WTC11 (cell line): ENCODE data around the gene CDKL5.

Source experiments
- ESRRA ChIP-seq: sonication (generic); formaldehyde crosslinking; IDR thresholded peaks from 2 replicates; pipeline ENCODE4 v1.8.1; 2022; ENCODE audit warnings: mild to moderate bottlenecking, missing genetic modification reagents, borderline replicate concordance
- TEAD4 ChIP-seq: sonication (generic); formaldehyde crosslinking; IDR thresholded peaks from 2 replicates; pipeline ENCODE4 v1.8.0; 2022; ENCODE audit warnings: mild to moderate bottlenecking, missing genetic modification reagents
- TF ChIP-seq, protein P1 (sequence below): sonication (generic); formaldehyde crosslinking; IDR thresholded peaks from 2 replicates; pipeline ENCODE4 v1.8.1; 2022; ENCODE audit warnings: low read depth, mild to moderate bottlenecking, moderate library complexity, missing genetic modification reagents, borderline replicate concordance
- TF ChIP-seq, protein P2 (sequence below): fragments of 250-450 bp; sonication (Bioruptor Pico); IDR thresholded peaks from 2 replicates; pipeline ENCODE4 v2.1.2; 2022; ENCODE audit warnings: mild to moderate bottlenecking, moderate library complexity
- TF ChIP-seq, protein P3 (sequence below): fragments of 200-600 bp; IDR thresholded peaks from 2 replicates; pipeline ENCODE4 v1.8.0; 2022; ENCODE audit warnings: antibody characterized with exemption
- TF ChIP-seq, protein P4 (sequence below): sonication (generic); formaldehyde crosslinking; IDR thresholded peaks from 2 replicates; pipeline ENCODE4 v1.8.0; 2023; ENCODE audit warnings: missing genetic modification reagents, mild to moderate bottlenecking, borderline replicate concordance
- TF ChIP-seq, protein P5 (sequence below): sonication (generic); formaldehyde crosslinking; IDR thresholded peaks from 2 replicates; pipeline ENCODE4 v1.8.1; 2023; ENCODE audit warnings: mild to moderate bottlenecking, missing genetic modification reagents

DNA sequence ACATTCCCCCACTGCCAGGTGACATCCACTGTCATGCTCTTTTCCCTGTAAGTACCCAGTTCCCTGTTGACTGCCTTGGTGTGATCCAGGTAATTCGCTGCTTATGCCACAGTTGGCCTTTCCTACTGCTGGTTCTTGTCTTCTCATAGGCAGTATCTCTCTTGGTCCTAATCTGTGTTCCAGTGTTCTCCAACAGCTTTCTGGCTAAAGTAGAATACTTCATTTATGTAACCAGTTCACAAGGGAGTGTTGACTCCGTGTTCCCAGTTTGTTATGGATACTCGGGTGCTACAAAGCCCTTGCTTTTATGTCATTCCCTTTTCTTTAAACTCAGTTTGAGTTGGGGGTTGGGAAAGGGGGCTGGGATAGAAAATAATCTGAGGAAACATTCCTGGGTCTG lies 148.1 kb downstream of the CDKL5 start:
- TF ChIP-seq, protein P1, sequence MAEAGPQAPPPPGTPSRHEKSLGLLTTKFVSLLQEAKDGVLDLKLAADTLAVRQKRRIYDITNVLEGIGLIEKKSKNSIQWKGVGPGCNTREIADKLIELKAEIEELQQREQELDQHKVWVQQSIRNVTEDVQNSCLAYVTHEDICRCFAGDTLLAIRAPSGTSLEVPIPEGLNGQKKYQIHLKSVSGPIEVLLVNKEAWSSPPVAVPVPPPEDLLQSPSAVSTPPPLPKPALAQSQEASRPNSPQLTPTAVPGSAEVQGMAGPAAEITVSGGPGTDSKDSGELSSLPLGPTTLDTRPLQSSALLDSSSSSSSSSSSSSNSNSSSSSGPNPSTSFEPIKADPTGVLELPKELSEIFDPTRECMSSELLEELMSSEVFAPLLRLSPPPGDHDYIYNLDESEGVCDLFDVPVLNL (CRISPR knock-in tag): no peak
- TF ChIP-seq, protein P2, sequence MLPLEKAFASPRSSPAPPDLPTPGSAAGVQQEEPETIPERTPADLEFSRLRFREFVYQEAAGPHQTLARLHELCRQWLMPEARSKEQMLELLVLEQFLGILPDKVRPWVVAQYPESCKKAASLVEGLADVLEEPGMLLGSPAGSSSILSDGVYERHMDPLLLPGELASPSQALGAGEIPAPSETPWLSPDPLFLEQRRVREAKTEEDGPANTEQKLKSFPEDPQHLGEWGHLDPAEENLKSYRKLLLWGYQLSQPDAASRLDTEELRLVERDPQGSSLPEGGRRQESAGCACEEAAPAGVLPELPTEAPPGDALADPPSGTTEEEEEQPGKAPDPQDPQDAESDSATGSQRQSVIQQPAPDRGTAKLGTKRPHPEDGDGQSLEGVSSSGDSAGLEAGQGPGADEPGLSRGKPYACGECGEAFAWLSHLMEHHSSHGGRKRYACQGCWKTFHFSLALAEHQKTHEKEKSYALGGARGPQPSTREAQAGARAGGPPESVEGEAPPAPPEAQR (CRISPR knock-in tag): no peak
- TF ChIP-seq, protein P3, sequence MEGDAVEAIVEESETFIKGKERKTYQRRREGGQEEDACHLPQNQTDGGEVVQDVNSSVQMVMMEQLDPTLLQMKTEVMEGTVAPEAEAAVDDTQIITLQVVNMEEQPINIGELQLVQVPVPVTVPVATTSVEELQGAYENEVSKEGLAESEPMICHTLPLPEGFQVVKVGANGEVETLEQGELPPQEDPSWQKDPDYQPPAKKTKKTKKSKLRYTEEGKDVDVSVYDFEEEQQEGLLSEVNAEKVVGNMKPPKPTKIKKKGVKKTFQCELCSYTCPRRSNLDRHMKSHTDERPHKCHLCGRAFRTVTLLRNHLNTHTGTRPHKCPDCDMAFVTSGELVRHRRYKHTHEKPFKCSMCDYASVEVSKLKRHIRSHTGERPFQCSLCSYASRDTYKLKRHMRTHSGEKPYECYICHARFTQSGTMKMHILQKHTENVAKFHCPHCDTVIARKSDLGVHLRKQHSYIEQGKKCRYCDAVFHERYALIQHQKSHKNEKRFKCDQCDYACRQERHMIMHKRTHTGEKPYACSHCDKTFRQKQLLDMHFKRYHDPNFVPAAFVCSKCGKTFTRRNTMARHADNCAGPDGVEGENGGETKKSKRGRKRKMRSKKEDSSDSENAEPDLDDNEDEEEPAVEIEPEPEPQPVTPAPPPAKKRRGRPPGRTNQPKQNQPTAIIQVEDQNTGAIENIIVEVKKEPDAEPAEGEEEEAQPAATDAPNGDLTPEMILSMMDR: no peak
- TF ChIP-seq ESRRA (CRISPR knock-in tag): no peak
- no peak for TF ChIP-seq TEAD4 (CRISPR knock-in tag)
- TF ChIP-seq, protein P4, sequence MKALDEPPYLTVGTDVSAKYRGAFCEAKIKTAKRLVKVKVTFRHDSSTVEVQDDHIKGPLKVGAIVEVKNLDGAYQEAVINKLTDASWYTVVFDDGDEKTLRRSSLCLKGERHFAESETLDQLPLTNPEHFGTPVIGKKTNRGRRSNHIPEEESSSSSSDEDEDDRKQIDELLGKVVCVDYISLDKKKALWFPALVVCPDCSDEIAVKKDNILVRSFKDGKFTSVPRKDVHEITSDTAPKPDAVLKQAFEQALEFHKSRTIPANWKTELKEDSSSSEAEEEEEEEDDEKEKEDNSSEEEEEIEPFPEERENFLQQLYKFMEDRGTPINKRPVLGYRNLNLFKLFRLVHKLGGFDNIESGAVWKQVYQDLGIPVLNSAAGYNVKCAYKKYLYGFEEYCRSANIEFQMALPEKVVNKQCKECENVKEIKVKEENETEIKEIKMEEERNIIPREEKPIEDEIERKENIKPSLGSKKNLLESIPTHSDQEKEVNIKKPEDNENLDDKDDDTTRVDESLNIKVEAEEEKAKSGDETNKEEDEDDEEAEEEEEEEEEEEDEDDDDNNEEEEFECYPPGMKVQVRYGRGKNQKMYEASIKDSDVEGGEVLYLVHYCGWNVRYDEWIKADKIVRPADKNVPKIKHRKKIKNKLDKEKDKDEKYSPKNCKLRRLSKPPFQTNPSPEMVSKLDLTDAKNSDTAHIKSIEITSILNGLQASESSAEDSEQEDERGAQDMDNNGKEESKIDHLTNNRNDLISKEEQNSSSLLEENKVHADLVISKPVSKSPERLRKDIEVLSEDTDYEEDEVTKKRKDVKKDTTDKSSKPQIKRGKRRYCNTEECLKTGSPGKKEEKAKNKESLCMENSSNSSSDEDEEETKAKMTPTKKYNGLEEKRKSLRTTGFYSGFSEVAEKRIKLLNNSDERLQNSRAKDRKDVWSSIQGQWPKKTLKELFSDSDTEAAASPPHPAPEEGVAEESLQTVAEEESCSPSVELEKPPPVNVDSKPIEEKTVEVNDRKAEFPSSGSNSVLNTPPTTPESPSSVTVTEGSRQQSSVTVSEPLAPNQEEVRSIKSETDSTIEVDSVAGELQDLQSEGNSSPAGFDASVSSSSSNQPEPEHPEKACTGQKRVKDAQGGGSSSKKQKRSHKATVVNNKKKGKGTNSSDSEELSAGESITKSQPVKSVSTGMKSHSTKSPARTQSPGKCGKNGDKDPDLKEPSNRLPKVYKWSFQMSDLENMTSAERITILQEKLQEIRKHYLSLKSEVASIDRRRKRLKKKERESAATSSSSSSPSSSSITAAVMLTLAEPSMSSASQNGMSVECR (CRISPR knock-in tag): no peak
- TF ChIP-seq, protein P5, sequence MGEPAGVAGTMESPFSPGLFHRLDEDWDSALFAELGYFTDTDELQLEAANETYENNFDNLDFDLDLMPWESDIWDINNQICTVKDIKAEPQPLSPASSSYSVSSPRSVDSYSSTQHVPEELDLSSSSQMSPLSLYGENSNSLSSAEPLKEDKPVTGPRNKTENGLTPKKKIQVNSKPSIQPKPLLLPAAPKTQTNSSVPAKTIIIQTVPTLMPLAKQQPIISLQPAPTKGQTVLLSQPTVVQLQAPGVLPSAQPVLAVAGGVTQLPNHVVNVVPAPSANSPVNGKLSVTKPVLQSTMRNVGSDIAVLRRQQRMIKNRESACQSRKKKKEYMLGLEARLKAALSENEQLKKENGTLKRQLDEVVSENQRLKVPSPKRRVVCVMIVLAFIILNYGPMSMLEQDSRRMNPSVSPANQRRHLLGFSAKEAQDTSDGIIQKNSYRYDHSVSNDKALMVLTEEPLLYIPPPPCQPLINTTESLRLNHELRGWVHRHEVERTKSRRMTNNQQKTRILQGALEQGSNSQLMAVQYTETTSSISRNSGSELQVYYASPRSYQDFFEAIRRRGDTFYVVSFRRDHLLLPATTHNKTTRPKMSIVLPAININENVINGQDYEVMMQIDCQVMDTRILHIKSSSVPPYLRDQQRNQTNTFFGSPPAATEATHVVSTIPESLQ: no peak
